GM15510 (cell line): ENCODE data around the gene FAM236B.
"Not testable (repeated sequence)": the region's sequence is repeated elsewhere in the genome, so short reads cannot be mapped to it uniquely, and the experiment has no call there.

Experiments
- POLR2A ChIP-seq: IDR thresholded peaks from 3 replicates; pipeline ENCODE4 v1.6.1; 2011; ENCODE audit warnings: borderline replicate concordance; ENCODE audit not compliant: insufficient read length; ENCODE audit errors: extremely low read depth

The FAM236B gene

GRCh38 chrX:72782560-72782959 lies at the start of gene FAM236B:
TSS of gene FAM236B (minus strand) at chrX:72782660. CDS start at chrX:72782560, 100 bp downstream.
- not testable (repeated sequence) for TF ChIP-seq POLR2A

- not testable (repeated sequence) for TF ChIP-seq POLR2A
These were observed 25.6 kb upstream of the FAM236B start, which contains the start of gene FAM236D for GRCh38 chrX:72808110-72808509. TSS of gene FAM236D (minus strand) at chrX:72808210. CDS start at chrX:72808110, 100 bp downstream.

DNA sequence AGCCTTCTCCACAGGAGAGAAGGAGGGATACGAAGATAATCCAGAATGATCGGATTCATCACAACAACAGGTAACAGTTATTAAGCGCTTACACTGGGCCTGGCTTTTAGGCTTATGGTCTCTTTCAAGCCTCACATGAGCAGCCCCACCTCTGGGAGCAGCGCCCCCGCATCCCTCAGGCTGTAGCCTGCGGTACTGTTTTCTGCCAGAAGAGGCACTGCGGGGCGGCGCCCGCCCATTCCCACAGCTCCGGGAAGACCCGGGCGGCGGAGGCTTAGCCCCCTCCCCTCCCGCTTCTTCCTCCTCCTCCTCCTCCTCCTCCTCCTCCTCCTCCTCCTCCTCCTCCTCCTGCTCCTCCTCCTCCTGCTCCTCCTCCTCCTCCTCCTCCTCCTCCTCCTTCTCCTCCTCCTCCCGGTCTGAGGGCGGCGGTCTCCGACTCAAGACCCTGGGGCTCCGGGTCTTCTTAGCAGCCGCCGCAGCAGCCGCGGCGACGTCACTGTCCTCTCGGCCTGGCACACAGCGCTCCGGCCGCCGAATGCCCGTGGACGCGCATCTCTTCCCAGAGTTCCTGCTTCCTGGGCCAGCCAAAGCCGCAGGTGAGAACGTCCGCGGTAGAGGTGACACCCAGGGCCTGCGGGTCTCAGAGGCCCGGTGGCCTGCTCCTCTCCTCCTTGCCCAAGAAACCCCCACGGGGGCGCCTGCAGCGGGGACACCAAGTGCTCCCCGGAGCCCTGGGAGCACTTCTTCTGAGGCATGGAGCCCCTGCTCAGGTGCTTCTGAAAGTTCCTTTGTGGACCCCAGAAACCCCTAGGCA lies 5.6 kb downstream of the FAM236B start, which contains the start of gene DMRTC1B:
Gene DMRTC1B, plus strand, starts transcription at position 238 of the 814 bp plus-strand sequence. CDS start 68,246 bp downstream, outside the sequence.
- TF ChIP-seq POLR2A = not testable (repeated sequence)

DNA sequence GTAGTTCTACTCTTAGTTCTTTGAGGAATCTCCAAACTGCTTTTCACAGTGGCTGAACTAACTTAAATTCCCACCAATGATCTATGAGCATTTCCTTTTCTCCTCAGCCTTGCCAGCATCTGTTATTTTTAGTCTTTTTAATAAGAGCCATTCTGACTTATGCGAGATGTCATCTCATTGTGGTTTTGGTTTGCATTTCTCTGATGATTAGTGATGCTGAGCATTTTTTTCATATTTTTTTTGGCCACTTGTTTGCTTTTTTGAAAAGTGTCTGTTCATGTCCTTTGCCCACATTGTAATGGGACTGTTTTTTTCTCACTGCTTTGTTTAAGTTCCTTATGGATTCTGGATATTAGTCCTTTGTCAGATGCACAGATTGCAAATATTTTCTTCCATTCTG lies 46.9 kb downstream of the FAM236B start:
- TF ChIP-seq POLR2A = no peak
